NCI-H128 (cell line): Measurements from ENCODE around the gene JADE1.
A peak's percentile ranks its signal among the peaks of the same experiment; 100 is the strongest.

Experiments
- DNase-seq: peaks from one replicate; lab custom pipeline; 2025; ENCODE audit not compliant: unreplicated experiment; lab: John Stamatoyannopoulos, UW

The JADE1 gene

DNA sequence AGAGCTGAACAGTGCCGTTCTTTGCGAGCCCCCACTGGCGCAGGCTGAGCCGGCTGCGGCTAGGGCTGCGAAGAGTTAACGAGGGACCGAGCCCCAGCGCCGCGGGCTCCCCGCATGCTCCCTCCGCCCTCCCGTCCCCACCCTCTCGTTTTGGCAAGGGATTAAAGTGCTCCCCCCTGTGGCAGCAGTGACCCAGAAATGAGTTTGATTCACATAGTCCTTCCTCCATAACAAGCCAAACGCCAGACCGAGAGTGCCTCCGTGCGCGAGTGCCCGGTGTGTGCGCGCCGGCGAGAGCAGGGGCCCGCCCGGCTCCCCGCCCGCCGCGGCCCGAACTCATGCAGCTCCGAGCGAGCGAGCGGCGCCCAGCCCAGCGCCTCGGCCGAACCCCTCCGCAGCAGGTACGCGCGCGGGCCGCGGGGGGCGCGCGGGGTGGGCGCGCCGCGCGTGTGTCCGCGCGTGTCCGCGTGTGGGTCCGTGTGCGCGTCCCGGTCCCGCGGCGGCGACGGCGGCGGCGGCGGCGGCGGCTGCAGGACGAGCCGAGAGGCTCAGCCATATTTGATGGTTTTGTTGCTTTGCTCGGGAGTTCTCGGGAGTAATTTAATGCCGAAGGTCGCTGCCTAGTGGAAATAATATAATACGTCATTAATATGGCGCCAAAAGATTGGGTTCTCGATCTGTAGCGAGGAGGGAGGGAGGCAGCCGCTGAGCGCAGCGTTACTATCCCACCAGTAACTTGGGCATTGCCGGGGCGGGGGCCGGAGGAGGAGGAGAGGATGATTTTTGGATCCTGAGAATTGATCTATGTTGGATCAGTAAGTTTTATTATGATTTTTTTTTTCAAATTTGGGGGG lies at the start of gene JADE1:
Gene JADE1, plus strand, starts transcription at position 224 of the 854 bp plus-strand sequence. CDS start 22,059 bp downstream, outside the sequence.
- DNase-seq = peak; percentile 79

DNA sequence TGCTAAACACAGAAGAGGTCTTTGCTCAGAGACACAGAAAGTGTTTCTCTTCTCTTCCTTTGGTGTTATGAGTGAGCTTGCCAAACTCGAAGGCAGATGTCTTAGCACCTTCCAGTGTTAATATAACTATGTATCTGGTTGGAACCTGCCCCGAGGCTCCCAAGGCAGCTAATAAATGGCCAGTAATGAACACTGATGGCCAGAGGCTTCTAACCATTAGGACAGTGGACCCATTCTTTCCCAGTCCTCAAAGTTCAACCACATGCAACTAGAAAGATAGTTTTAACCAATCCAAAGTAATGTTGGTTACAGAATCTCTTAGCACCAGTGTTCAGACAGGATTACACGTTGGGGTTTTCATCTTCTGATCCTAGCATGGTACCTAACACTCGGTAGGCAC lies 42.7 kb upstream of the JADE1 start:
- no peak for DNase-seq

DNA sequence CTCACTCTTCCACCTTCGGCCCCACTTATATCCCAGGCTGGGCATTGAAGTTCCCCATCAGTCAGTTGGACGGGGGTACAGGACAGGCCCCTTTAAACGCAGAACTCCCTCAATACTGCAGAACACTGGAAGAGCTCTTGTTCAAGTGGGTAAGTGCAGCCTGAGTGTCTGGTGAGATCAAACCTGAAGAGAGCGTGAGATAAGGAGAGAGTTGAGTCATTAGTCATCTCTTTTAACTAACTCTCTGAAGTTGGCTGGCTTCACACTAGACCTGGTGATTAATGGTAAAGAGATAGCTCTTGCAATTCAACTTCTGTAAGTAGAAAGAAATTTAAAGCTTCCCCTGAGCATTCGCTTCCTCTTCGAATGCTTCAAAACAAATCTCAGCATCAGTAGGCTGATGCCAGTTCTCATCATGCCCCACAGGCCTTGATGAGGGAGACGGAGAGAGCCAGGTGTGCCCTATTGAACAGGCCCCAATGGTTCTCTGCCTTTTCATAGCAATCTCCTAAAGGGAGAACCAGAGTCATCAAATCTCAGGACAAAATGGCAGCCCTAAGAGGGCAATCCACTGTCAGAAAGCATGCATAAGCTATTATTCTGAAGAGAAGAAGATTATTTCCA lies 41.0 kb upstream of the JADE1 start:
- no peak for DNase-seq

DNA sequence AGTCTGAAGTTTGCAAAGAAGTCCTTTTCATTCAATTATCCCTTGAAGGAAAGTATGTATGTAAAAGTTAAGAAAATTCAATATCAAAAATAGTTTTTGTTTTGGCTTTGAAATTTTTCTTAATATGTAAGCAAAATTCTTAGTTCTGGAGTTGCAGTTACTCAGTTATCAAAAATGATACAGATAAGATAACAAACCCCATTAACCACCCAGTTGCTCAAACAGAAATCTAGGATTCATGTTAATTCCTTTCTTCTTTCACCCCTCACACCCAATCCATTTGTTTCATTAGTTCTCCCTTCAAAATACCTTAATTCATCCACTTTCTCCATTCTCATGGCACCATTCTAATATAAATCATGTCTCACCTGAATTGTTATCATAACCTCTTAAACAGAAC lies 40.5 kb upstream of the JADE1 start:
- no peak for DNase-seq

DNA sequence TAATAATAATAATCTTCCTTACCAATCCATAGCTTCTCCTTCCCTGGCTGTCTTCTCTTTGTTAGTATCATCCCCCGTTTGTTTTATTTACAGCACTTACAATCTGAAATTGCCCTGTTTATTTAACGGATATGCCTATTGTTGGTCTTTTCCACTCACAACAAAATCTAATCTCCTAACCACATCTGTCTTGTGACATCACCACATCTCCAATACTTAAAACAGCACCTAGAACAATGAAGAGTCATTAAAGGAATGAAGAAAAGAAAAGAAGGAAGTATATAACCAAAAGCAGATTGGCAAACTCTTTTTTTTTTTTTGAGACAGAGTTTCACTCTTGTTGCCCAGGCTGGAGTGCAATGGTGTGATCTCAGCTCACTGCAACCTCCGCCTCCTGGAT lies 38.7 kb upstream of the JADE1 start:
- no peak for DNase-seq

DNA sequence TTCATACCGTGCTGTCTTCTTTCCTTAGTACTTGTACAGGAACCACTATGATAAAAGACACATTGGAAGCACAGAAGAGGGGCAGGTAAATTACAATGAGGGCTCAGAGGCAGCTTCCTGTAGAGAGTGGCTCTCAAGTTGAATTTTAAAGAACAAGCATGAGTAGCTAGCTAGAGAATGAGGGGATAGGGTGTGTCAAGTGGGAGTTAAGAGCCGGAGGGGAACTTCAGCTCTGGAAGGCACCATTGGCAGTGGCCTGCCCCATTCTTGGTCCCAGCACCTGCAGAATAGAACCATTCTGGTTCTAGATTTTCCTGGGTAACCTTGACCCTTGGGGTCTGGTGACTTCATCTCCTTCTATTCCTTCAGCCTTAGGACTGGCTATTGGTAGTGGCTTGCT lies 34.0 kb upstream of the JADE1 start:
- no peak for DNase-seq

DNA sequence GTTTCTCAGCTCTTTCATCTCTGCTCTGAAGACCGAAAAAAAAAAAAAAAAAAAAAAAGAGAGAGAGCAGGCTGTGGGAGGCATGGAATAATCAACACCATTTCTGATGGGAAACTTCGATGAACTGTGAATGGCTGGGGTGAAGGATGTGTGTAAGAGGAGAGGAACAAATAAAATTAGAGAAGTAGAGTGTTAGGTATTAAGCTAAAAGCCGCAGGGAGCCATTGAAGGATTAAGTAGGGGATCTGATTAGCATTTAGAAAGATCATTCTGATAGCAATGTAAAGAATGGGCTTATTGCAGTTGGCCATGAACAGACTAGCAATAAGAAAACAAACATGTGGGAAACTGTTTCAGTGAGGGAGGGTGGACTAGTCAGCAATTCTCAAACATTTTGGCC lies 33.6 kb upstream of the JADE1 start:
- no peak for DNase-seq

DNA sequence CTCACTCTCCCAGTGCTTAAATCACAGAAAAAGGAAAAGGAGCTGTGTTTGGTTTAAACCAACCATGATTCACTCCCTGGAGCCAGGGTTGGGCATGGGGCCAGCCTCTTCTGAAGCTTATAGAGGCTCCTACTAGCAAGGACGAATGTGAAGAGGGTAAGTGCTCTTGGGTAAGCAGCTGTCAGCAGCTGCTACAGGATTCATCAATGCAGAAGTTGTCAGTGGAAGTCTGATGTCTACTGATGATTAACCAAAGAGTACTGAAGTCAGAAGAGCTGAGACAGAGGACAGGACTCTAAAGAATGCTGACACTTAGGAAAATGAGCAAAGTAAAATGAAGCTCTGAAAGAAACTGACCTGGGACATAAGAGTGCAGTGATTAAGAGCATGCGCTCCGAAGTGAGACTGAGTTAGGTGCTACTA lies 32.7 kb upstream of the JADE1 start:
- DNase-seq = no peak

DNA sequence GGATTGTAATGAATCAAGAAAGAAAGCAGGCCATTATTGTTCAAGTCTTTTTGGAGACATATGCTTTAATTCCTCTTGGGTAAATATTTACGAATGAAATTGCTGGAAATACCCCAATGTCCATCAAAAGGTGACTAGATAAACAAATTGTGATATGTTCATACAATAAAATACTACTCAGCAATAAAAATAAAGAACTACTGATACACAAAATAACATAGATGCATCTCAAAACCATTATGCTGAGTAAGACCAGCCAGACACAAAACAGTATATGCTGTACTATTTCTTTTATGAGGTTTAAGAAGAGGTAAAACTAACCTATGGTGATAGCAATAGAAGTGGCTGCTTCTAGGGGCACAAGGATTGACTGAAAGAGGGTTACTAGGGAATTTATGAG lies 28.8 kb upstream of the JADE1 start:
- DNase-seq = no peak

DNA sequence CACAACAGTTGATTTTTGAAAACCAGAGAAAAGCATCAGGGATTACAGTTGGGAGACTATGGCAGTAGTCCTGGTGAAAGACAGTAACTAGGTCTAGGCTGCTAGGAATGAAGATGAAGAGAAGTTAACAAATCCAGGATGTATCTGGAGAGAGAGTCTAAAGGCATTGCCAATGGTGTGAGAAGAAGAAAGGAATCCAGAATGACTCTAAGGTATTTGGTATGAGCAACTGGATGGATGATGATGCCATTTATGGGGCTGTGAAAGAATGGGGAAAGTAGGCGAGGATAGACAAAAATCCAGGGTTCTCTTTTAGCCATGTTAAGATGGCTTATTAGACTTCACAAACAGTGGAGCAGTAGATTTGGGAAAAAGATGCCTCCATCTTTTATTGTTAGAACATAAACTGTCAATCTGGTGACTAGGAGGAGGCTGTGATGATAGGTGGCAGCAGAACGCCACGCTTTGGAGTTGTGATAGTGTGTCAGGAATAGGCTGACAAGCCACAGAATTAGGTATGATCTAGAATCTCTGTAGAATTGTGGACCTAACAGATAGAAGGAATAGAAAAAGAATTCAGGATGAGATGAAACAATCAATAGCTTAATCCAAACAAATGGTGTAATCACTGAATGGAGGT lies 27.3 kb upstream of the JADE1 start:
- DNase-seq = no peak

DNA sequence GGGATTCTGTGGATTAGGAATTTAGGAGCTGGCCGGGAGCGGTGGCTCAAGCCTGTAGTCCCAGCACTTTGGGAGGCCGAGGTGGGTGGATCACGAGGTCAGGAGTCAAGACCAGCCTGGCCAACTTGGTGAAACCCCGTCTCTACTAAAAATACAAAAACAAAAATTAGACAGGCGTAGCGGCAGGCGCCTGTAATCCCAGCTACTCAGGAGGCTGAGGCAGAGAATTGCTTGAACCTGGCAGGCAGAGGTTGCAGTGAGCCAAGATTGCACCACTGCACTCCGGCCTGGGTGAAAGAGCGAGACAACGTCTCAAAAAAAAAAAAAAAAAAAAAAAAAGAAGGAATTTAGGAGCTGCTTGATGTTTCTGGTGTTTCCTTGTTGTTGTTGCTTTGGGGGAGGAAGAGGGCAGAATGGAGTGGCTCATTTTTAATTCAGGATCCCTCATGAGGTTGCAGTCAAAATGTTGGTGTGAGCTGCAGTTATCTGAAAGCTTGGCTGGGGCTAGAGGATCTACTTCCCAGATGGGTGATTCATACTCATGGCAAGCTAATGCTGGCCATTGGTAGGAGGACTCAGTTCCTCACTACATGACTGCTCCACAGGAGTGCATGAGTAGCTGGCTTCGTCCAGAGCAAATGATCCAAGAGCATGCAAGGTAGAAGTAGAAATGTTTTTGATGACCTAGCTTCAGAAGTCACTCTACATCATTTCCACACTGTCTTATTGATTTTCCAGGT lies 26.5 kb upstream of the JADE1 start:
- no peak for DNase-seq

DNA sequence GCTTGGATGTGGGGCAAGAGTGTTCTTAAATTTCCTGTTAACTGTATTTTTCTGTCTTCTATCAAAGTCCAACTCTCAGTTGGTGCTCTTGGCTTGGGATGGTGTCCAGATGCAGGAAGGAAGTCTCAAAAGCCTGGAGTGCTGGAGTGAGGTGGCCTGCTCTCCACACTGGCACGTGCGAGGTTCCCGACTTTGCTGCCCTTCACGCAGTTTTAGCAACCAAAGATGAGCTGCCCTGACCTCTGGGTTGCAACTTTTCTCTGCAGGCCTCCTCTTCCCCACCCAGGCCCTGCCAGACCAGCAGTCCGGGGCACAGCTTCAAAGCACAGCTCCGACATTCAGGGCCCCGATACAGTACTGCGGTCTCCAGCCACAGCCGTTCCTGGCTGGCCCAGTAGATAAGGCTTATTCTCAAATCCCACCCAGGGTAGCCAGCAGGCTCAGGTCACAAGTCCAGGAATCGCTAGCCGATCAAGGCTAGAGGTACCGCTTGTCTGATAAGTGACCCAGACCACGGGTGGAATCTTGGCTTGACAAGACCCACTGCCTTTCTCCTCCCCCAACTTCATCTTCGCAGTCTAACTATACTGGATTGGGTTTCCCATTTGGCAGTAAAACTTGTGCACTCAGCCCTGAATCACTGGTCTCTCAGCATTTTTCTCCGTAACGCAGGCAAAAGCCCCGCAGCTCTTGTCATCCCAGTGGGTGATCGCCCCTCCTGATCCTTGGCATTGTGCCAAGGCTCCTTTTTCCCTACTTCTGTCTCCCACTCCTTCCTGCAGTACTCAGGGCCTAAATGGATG lies 21.8 kb upstream of the JADE1 start:
- no peak for DNase-seq

DNA sequence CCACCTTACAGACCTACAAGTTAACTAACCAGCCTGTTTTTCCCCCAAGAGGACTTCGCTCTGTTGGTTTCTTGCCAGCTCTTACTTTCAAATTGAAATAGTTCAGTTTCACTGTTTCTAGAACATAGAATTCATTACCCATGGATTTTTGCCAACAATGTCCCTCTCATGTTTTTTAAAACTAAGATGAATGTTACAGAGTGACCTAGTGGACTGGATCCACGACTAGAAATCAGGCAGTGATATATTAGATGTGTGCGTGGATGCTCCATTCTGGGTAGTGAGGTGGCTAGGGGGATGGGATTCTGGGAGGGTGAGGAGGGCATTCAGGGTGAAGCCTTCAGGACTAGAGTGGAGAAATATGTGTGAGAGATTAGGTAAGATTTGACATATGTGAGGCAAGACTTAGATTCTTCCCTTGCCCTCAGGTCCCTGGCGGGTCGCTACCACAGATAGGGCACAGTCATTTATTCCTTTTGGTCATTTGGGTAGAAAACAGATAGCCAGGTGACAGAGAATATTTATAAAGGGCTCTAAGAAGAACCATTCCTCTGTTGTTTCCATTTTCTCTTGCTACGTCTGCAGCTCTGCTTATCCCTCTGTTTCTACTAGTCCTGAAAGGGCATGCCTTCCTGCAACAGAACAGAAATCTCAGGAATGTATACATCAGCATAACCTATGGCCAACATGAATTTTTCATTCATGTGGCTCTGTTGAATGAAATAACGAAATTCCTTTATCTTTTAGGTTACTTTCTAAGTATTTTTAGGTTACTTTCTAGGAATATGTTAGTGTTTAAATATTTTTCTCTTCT lies 15.4 kb upstream of the JADE1 start:
- DNase-seq = no peak

DNA sequence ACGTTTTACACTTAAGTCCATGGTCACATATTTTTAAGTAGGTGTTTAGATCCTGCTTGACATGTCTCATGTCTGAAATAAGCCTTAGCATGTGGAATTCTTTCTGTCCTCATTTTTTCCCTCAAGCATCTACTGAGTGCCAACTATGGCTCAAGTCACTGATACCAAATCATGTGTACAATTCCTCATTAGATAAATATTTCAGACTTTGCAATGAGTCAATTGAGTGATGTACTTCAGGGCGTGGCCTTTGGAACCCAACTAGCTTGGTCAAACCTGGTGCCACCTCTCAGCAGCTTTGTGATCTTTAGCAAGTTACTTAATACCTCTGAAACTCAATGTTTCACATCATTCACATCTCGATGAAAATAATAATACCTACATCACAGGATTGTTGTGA lies 12.6 kb upstream of the JADE1 start:
- DNase-seq = no peak

DNA sequence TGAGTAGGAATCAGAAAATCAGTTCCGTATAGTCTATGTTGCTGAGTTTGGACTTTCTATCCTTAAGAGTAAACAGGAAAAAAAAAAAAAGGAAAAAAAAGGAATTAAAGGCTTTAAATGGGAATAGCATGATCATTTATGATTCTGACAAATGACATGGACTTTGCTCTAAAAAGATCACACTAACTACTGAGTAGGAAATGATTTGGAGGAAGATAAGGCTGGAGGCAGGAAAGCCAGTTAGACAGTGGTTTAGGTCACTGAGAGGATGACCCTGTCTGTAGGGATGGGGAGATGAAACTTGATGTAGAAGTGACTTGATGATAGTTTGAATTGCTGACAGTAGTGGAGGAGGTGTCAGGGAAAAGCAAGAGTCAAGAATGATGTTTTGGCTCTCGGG lies 9.2 kb upstream of the JADE1 start:
- no peak for DNase-seq

DNA sequence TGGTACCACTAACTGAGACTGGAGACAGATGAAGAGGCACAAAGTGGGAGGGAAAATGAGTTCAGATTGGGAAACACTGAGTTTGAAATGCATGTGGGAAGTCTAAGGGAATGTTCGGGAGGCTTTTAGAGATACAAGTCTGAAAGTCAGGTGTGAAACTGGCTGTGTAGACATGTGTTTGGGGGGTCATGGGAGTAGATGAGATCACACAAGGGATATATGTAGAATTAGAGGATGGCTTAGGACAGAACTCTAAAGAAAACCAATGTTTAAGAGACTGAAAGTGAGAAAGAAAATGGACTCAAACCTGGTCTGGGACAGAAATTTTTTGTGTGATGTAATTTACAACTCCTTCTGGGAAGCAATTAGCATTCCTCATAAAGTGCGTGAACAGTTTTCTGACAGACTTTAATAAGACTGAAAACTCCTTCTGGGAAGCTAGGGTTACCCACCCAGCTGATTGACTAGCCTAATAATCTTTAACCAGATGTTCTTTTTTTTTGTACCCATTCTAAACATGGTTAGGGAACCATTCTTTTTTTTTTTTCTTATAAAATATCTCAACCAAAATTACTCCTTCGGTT lies 8.7 kb upstream of the JADE1 start:
- no peak for DNase-seq

DNA sequence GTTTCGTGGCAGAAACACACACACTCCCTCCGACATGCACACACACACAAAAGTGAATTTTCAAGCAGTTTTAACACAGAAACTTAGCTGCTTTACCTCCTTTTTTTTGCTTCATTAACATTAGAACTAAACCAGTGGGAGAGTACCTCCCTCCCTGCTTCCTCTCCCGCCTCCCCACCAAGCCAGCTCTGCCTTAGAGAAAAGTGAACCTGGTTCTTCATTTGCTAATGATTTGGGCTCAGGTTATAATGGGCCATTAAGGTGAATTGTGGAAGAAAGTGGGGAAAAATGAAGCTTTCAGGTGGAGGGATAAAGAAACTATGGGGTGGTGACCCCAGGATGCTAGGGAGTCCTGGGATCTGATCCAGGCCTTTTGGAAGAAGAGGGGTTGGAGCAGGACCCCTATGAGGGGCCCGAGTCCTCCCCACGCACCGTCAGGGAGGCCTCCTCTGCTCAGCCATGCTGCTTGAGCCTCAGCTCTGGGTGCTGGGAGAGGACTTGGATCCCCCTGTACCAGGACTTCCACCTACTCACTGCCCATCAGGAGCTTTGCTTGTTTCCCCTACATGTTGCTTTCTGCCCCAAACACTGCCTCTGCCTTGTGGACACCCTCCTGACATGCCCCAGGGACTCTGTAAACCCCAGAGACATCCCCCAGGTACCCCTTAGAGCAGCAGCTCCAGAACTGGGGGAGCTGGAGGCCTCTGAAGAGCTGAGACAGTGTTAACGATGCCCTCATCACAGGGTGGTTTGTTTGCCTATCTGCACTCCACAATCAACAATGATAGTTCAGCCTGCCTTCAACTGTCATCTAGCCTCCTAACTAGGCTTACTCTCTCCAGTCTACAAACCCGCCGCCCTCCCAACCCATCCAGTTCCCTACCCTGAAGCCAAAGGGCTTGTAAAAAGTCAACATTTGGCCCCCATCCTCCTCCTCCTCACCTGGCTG lies 6.5 kb upstream of the JADE1 start:
- no peak for DNase-seq

DNA sequence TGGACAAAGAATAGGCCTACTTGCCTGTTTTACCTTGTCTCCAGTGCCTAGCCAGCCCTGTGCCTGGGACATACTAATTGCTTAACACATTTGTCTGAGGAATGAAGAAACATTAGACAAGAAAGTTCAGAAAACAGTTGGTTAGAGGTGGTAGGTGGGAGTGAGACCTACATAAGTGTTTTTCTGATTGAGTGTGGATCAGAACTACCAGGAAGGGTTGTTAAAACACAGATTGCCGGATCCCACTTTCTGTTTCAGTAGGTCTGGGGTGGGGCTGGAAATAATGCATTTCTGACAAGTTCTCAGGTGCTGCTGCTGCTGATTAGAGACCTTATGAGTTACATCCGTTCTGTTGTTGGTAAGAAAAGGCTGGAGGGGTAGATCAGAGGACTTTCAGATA lies 5.7 kb upstream of the JADE1 start:
- no peak for DNase-seq
